ENCODE data around the gene ZNF423. TPM values are rescaled to one million over a fixed set of nuclear protein-coding genes. Genes with fewer than 3 reads are reported as not detected.

The ZNF423 gene
- total RNA-seq (2014; rRNA removed; shearing (Covaris generic); ENCODE audit: low replicate concordance): not detected in 2 replicates

DNA sequence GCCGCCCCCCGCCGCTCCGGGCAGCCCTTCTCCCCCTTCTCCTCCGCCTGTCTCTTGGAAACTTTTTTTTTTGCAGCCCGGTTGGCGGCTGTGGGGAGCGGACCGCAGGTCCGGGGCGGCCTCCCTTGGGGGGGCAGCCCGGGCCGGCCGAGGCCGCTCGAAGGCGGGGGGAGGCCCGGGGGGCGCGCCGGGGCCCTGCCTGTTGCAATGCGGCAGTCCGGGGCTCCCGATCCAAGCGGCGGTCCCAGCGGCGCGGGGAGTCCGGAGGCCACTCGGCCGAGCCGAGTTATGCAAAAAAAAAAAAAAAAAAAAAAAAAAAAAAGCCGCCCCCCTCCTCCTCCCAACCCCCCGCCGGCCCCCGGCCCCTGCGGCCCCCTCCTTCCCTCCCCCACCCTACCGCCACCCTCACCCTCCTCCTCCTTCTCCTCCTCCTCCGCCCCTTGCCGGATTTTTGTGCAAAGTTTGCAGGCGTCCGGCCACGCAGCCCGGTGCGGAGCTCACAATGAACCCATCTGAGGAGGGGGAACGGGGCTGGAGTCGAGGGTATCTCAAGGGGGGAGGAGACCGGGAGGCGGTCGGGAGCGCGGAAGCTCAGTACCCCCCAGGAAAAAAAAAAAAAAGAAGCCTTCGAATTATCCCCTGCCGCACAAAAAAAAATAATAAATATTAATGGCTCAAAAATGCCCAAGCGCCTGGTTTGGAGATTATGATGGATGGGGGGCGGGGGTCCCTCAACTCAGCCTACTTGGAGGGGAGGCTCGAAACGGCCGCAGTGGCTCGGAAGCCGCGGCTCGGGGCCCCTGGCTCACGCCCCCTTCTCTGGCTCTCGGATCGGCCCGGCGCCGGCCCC lies at the start of gene ZNF423:
Gene ZNF423, minus strand, starts transcription at position 291 of the 850 bp plus-strand sequence. CDS start 338 bp downstream, outside the sequence.
- no peak for DNase-seq
- Histone ChIP-seq H3K36me3 (ENCODE audit: insufficient read depth, low read length) (no peaks in the 10 kb centered on the region), H3K4me2 (ENCODE audit: low read depth, low read length, poor library complexity, severe bottlenecking) (peak within 1 kb of the TSS; percentile 71), H3K4me1 (ENCODE audit: low read length) (peaks cover 14% of the 10 kb centered on the region), H3K4me3 (ENCODE audit: low read length) (peak within 1 kb of the TSS; percentile 61; the same call in 1 of the 2 replicates), H3K27me3 (ENCODE audit: low read length) (no peaks in the 10 kb centered on the region), H2AFZ (ENCODE audit: low read length) (peak within 1 kb of the TSS; percentile 87), H3K9me3 (ENCODE audit: low read length) (no peaks in the 10 kb centered on the region), H4K20me1 (ENCODE audit: insufficient read depth, low read depth, low read length) (no peaks in the 10 kb centered on the region), H3K9ac (ENCODE audit: low read length) (peak within 1 kb of the TSS; percentile 58), H3K79me2 (ENCODE audit: low read length) (no peaks in the 10 kb centered on the region), H3K9me2 (replicated peaks; ENCODE audit: insufficient read depth, low read length) (no peaks in the 10 kb centered on the region), H3K27ac (ENCODE audit: low read length) (no peak within 1 kb of the TSS)

DNA sequence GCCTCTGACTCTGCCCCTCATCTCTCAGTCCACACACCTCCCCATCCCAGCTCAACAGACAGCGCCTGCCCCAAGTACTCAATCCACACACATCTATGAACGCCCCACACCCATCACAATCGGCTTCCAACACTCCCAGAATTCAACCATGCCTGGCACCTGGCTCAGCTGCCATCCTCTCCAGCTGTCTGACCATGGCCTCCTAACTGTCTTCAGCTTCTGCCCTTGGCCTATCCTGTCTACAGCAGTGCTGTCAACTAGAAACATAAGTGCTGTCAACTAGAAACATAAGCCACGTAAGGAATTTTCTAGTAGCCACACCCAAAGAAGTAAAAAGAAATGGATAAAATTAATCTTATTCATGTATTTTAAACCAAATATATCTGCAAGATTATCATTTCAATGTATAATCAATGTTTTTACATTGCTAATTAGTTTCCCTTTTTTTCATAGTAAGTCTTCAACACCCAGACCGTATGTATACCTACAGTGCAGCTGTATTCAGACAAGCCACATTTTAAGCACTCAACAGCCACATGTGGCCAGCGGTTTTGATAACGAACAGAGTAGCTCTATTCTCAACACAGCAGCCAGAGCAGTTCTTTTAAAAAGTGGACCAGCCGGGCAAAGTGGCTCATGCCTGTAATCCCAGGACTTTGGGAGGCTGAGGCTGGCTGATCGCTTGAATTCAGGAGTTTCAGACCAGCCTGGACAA lies 48.6 kb upstream of the ZNF423 start:
- DNase-seq: no peak
- Histone ChIP-seq H3K4me1 (ENCODE audit: low read length) (no peaks in the 10 kb centered on the region), H3K4me3 (ENCODE audit: low read length) (no peak overlapping the region), H3K9me3 (ENCODE audit: low read length) (no peaks in the 10 kb centered on the region), H3K27me3 (ENCODE audit: low read length) (no peaks in the 10 kb centered on the region), H3K9ac (ENCODE audit: low read length) (no peak overlapping the region), H2AFZ (ENCODE audit: low read length) (no peak overlapping the region), H3K27ac (ENCODE audit: low read length) (no peak overlapping the region), H3K36me3 (ENCODE audit: insufficient read depth, low read length) (no peaks in the 10 kb centered on the region), H3K9me2 (replicated peaks; ENCODE audit: insufficient read depth, low read length) (no peaks in the 10 kb centered on the region), H4K20me1 (ENCODE audit: insufficient read depth, low read depth, low read length) (no peaks in the 10 kb centered on the region), H3K4me2 (ENCODE audit: low read depth, low read length, poor library complexity, severe bottlenecking) (no peak overlapping the region), H3K79me2 (ENCODE audit: low read length) (no peaks in the 10 kb centered on the region)

GRCh38 chr16:49902908-49903307 lies 47.0 kb upstream of the ZNF423 start:
- H3K79me2 ChIP-seq (ENCODE audit: low read length): no peaks in the 10 kb centered on the region
- no peaks in the 10 kb centered on the region for H3K9me2 ChIP-seq (replicated peaks; ENCODE audit: insufficient read depth, low read length)
- H3K27ac ChIP-seq (ENCODE audit: low read length): no peak overlapping the region
- no peak for DNase-seq
- H3K9me3 ChIP-seq (ENCODE audit: low read length): no peaks in the 10 kb centered on the region
- no peak overlapping the region for H3K4me3 ChIP-seq (ENCODE audit: low read length)
- no peaks in the 10 kb centered on the region for H3K4me1 ChIP-seq (ENCODE audit: low read length)
- H2AFZ ChIP-seq (ENCODE audit: low read length): no peak overlapping the region
- no peak overlapping the region for H3K9ac ChIP-seq (ENCODE audit: low read length)
- no peak overlapping the region for H3K4me2 ChIP-seq (ENCODE audit: low read depth, low read length, poor library complexity, severe bottlenecking)
- no peaks in the 10 kb centered on the region for H3K27me3 ChIP-seq (ENCODE audit: low read length)
- H4K20me1 ChIP-seq (ENCODE audit: insufficient read depth, low read depth, low read length): no peaks in the 10 kb centered on the region
- no peaks in the 10 kb centered on the region for H3K36me3 ChIP-seq (ENCODE audit: insufficient read depth, low read length)

- Histone ChIP-seq H3K4me3 (ENCODE audit: low read length) (no peak overlapping the region), H3K79me2 (ENCODE audit: low read length) (no peaks in the 10 kb centered on the region), H3K9ac (ENCODE audit: low read length) (no peak overlapping the region), H3K27me3 (ENCODE audit: low read length) (no peaks in the 10 kb centered on the region), H4K20me1 (ENCODE audit: insufficient read depth, low read depth, low read length) (no peaks in the 10 kb centered on the region), H3K9me2 (replicated peaks; ENCODE audit: insufficient read depth, low read length) (no peaks in the 10 kb centered on the region), H3K4me2 (ENCODE audit: low read depth, low read length, poor library complexity, severe bottlenecking) (no peak overlapping the region), H3K9me3 (ENCODE audit: low read length) (no peaks in the 10 kb centered on the region), H3K27ac (ENCODE audit: low read length) (no peak overlapping the region), H3K36me3 (ENCODE audit: insufficient read depth, low read length) (no peaks in the 10 kb centered on the region), H2AFZ (ENCODE audit: low read length) (no peak overlapping the region), H3K4me1 (ENCODE audit: low read length) (no peaks in the 10 kb centered on the region)
- DNase-seq: no peak
Measured at GRCh38 chr16:49901711-49902110, 45.8 kb upstream of the ZNF423 start.

- Histone ChIP-seq H4K20me1 (ENCODE audit: insufficient read depth, low read depth, low read length) (no peaks in the 10 kb centered on the region), H3K27me3 (ENCODE audit: low read length) (no peaks in the 10 kb centered on the region), H3K9me3 (ENCODE audit: low read length) (no peaks in the 10 kb centered on the region), H3K4me3 (ENCODE audit: low read length) (no peak overlapping the region), H3K4me2 (ENCODE audit: low read depth, low read length, poor library complexity, severe bottlenecking) (no peak overlapping the region), H3K4me1 (ENCODE audit: low read length) (no peaks in the 10 kb centered on the region), H3K27ac (ENCODE audit: low read length) (no peak overlapping the region), H3K9ac (ENCODE audit: low read length) (no peak overlapping the region), H2AFZ (ENCODE audit: low read length) (no peak overlapping the region), H3K79me2 (ENCODE audit: low read length) (no peaks in the 10 kb centered on the region), H3K36me3 (ENCODE audit: insufficient read depth, low read length) (no peaks in the 10 kb centered on the region), H3K9me2 (replicated peaks; ENCODE audit: insufficient read depth, low read length) (no peaks in the 10 kb centered on the region)
- no peak for DNase-seq
Measured at GRCh38 chr16:49900875-49901274, 45.0 kb upstream of the ZNF423 start.

- no peaks in the 10 kb centered on the region for H3K4me1 ChIP-seq (ENCODE audit: low read length)
Measured at GRCh38 chr16:49899991-49900695, 44.2 kb upstream of the ZNF423 start.

GRCh38 chr16:49896447-49896964 lies 40.6 kb upstream of the ZNF423 start:
- Histone ChIP-seq H3K36me3 (ENCODE audit: insufficient read depth, low read length) (no peaks in the 10 kb centered on the region), H3K9me2 (replicated peaks; ENCODE audit: insufficient read depth, low read length) (no peaks in the 10 kb centered on the region), H2AFZ (ENCODE audit: low read length) (no peak overlapping the region), H3K4me1 (ENCODE audit: low read length) (no peaks in the 10 kb centered on the region), H3K9me3 (ENCODE audit: low read length) (no peaks in the 10 kb centered on the region), H3K4me3 (ENCODE audit: low read length) (no peak overlapping the region), H3K9ac (ENCODE audit: low read length) (no peak overlapping the region), H3K27me3 (ENCODE audit: low read length) (no peaks in the 10 kb centered on the region), H3K27ac (ENCODE audit: low read length) (no peak overlapping the region), H3K79me2 (ENCODE audit: low read length) (no peaks in the 10 kb centered on the region), H3K4me2 (ENCODE audit: low read depth, low read length, poor library complexity, severe bottlenecking) (no peak overlapping the region), H4K20me1 (ENCODE audit: insufficient read depth, low read depth, low read length) (no peaks in the 10 kb centered on the region)
- DNase-seq: no peak

More at GRCh38 chr16:49899991-49900695, 44.2 kb upstream of the ZNF423 start:
- Histone ChIP-seq H3K9me2 (replicated peaks; ENCODE audit: insufficient read depth, low read length) (no peaks in the 10 kb centered on the region), H3K9me3 (ENCODE audit: low read length) (no peaks in the 10 kb centered on the region), H4K20me1 (ENCODE audit: insufficient read depth, low read depth, low read length) (no peaks in the 10 kb centered on the region), H3K9ac (ENCODE audit: low read length) (no peak overlapping the region), H2AFZ (ENCODE audit: low read length) (no peak overlapping the region), H3K4me2 (ENCODE audit: low read depth, low read length, poor library complexity, severe bottlenecking) (no peak overlapping the region), H3K27me3 (ENCODE audit: low read length) (no peaks in the 10 kb centered on the region), H3K4me3 (ENCODE audit: low read length) (no peak overlapping the region), H3K27ac (ENCODE audit: low read length) (no peak overlapping the region), H3K36me3 (ENCODE audit: insufficient read depth, low read length) (no peaks in the 10 kb centered on the region), H3K79me2 (ENCODE audit: low read length) (no peaks in the 10 kb centered on the region)
- no peak for DNase-seq

DNA sequence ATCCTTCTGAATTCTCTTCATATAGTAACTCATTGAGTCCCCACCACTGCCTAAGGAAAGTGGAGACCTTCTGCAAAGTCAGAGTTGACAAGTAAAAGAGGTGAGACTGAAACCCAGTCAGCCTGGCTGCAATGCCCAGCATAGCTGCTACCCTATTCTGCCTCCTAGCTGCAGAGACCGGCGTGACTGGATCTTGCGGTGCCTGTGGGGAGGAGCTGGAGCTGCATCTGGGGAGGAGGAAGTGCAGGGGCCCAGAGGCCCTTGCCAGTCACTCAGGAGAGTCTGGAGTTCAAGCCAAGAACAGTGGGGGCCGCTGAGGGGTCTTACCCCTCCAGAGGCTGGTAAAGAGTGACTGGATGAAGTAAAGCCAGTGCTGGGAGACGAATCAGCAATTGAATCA lies 35.0 kb upstream of the ZNF423 start:
- no peaks in the 10 kb centered on the region for H3K36me3 ChIP-seq (ENCODE audit: insufficient read depth, low read length)
- no peak overlapping the region for H2AFZ ChIP-seq (ENCODE audit: low read length)
- H3K9me3 ChIP-seq (ENCODE audit: low read length): no peaks in the 10 kb centered on the region
- H3K9me2 ChIP-seq (replicated peaks; ENCODE audit: insufficient read depth, low read length): no peaks in the 10 kb centered on the region
- H4K20me1 ChIP-seq (ENCODE audit: insufficient read depth, low read depth, low read length): no peaks in the 10 kb centered on the region
- H3K27ac ChIP-seq (ENCODE audit: low read length): no peak overlapping the region
- DNase-seq: peak; percentile 83
- H3K4me1 ChIP-seq (ENCODE audit: low read length): no peaks in the 10 kb centered on the region
- H3K4me3 ChIP-seq (ENCODE audit: low read length): no peak overlapping the region
- no peak overlapping the region for H3K9ac ChIP-seq (ENCODE audit: low read length)
- no peaks in the 10 kb centered on the region for H3K79me2 ChIP-seq (ENCODE audit: low read length)
- H3K27me3 ChIP-seq (ENCODE audit: low read length): no peaks in the 10 kb centered on the region
- H3K4me2 ChIP-seq (ENCODE audit: low read depth, low read length, poor library complexity, severe bottlenecking): no peak overlapping the region
